Uterus (tissue), 2 donors: Measurements from ENCODE around the gene DOCK4.

ENCODE experiments used
- POLR2A ChIP-seq, 2 donors: fragments of 450-650 bp; IDR thresholded peaks; one replicate each; pipeline ENCODE4 v1.6.1; 2016; ENCODE audit warnings: antibody characterized with exemption in 2 of 2, mild to moderate bottlenecking in 1 of 2, moderate library complexity in 1 of 2
- TF ChIP-seq, protein P1 (sequence below), 4 experiments: fragments of 200-600 bp in 2 of 4; fragments of 450-650 bp in 2 of 4; sonication (generic) in 2 of 4; IDR thresholded peaks; one replicate each; pipeline ENCODE4 v1.5.1; 2016 to 2019; ENCODE audit warnings: antibody characterized with exemption in 4 of 4, mild to moderate bottlenecking in 2 of 4, moderate library complexity in 1 of 4

DNA sequence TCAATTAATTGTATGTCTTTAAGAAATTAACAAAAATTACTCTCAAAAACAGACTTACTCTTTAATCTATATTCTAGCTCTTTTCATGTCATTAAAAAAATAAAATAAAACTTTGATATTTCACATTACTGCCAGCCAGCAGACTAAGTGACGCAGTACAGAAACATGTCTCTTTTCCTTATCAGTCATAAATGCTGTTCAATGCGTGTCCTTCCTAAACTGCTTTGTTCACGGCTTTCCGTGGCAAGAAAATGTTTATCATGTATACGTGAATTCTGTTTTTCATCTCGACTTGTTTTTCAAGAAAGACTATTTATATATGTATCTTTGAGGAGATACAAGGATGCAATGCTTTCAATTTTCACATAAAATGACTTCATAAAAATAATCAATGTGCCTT is 182.4 kb downstream of the DOCK4 start:
- TF ChIP-seq, protein P1, sequence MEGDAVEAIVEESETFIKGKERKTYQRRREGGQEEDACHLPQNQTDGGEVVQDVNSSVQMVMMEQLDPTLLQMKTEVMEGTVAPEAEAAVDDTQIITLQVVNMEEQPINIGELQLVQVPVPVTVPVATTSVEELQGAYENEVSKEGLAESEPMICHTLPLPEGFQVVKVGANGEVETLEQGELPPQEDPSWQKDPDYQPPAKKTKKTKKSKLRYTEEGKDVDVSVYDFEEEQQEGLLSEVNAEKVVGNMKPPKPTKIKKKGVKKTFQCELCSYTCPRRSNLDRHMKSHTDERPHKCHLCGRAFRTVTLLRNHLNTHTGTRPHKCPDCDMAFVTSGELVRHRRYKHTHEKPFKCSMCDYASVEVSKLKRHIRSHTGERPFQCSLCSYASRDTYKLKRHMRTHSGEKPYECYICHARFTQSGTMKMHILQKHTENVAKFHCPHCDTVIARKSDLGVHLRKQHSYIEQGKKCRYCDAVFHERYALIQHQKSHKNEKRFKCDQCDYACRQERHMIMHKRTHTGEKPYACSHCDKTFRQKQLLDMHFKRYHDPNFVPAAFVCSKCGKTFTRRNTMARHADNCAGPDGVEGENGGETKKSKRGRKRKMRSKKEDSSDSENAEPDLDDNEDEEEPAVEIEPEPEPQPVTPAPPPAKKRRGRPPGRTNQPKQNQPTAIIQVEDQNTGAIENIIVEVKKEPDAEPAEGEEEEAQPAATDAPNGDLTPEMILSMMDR (IDR thresholded peaks at IDR 0.05): no peak
- TF ChIP-seq POLR2A (IDR thresholded peaks at IDR 0.05): no peak
